ENCODE data around the gene REEP1. TPM values are rescaled to one million over a fixed set of nuclear protein-coding genes. Genes with fewer than 3 reads are reported as not detected.

The REEP1 gene
- total and polyA plus RNA-seq, 9 of the 15 experiments (the other 6 are each of a cell fraction or from before 2014, with no cell fraction given), result 0.11 to 0.67 (median 0.13) TPM

GRCh38 chr2:86234563-86235131, 102.8 kb downstream of the REEP1 start:
- Histone ChIP-seq H3K4me2 (ENCODE audit: insufficient read depth, low read length) (no peak overlapping the region), H4K20me1 (replicated peaks; ENCODE audit: control insufficient read depth, insufficient read depth, low read length) (no peaks in the 10 kb centered on the region; the same call in 1 of the 2 replicates), H3K79me2 (ENCODE audit: control insufficient read depth, insufficient read depth, low read length) (no peaks in the 10 kb centered on the region), H3K27ac (ENCODE audit: extremely low read depth, low read depth, low read length) (no peak overlapping the region), H3K4me1 (replicated peaks in 1 of 2; ENCODE audit: control insufficient read depth in 2 of 2, insufficient read depth in 2 of 2, low read length in 2 of 2) (peaks cover 0 to 5% of the 10 kb centered on the region in 2 experiments; a peak in 1 of 5 replicates), H3K27me3 (ENCODE audit: control insufficient read depth in 2 of 2, insufficient read depth in 2 of 2, low read length in 2 of 2) (peaks cover 51 to 79% of the 10 kb centered on the region in 2 experiments), H2AFZ (ENCODE audit: low read depth, low read length) (no peak overlapping the region), H3K9me1 (ENCODE audit: control insufficient read depth, insufficient read depth, low read length) (no peaks in the 10 kb centered on the region), H3K9ac (ENCODE audit: insufficient read depth in 1 of 2, low read depth in 2 of 2, low read length in 2 of 2) (no peak overlapping the region), H3K36me3 (ENCODE audit: control insufficient read depth, insufficient read depth, low read length) (no peaks in the 10 kb centered on the region), H3K9me3 (replicated peaks; ENCODE audit: control insufficient read depth, insufficient read depth, low read depth, low read length) (no peaks in the 10 kb centered on the region), H3K4me3 (no peak overlapping the region)
- WGBS (ENCODE audit: insufficient coverage, low coverage, missing lambda C conversion rate), result 5% methylated on average over 3 of the region's 3 CpGs
- in situ Hi-C loops (cut with MboI), result no loop called here
- no peak for ATAC-seq
- CTCF ChIA-PET (ENCODE audit: low intra/inter-chr PET ratio), result no interaction called here
- POLR2A ChIA-PET, result interaction anchor here (0.7 kb wide), 1 partner anchor 416 kb away, joined by 3 read pairs; no protein-coding TSS in a partner anchor
- intact Hi-C loops (cut with micrococcal nuclease), result no loop called here
- no TSS peak for BruUV-seq (replicated peaks)
- DNase-seq (ENCODE audit: extremely low read depth in 1 of 4, low spot score in 3 of 4), result no peak
- TF ChIP-seq C11orf30 (IDR thresholded peaks at IDR 0.05; ENCODE audit: low read depth) (peak; percentile 38; the same call in 1 of the 2 replicates), HDAC3 (IDR thresholded peaks at IDR 0.05; ENCODE audit: borderline replicate concordance, partially characterized antibody) (no peak), ZNF316 (IDR thresholded peaks at IDR 0.05) (peak; percentile 60; the same call in 1 of the 2 replicates)
- FAIRE-seq, result no peak

DNA sequence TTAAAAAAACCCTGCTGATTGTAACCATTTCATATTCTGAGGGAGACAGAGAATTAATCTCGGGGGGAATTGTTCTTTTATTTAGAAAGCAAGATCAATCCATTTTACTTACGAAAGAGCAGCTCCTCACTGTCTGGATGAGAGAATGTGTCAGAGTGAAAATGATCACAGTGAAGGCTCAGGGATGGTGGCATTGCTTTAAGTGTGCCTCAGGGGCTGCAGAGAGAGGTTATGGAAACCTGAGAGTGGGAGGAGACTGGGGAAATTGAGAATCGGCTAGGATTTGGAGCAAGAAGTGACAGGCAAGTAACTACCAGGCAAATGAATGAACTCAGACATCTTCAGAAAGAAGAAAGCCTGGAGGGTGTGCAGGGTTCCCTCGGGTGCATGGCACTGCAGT, 104.0 kb downstream of the REEP1 start:
- intact Hi-C loops (cut with micrococcal nuclease), result no loop called here
- no TSS peak for BruUV-seq (replicated peaks)
- no peak for FAIRE-seq
- no peak for DNase-seq (ENCODE audit: extremely low read depth in 1 of 4, low spot score in 3 of 4)
- no peaks in the 10 kb centered on the region for H3K9me1 ChIP-seq (ENCODE audit: control insufficient read depth, insufficient read depth, low read length)
- H3K79me2 ChIP-seq (ENCODE audit: control insufficient read depth, insufficient read depth, low read length), result no peaks in the 10 kb centered on the region
- H3K27me3 ChIP-seq (ENCODE audit: control insufficient read depth in 2 of 2, insufficient read depth in 2 of 2, low read length in 2 of 2), result peaks cover 49 to 75% of the 10 kb centered on the region in 2 experiments
- H3K9me3 ChIP-seq (replicated peaks; ENCODE audit: control insufficient read depth, insufficient read depth, low read depth, low read length), result no peaks in the 10 kb centered on the region
- no peak overlapping the region for H2AFZ ChIP-seq (ENCODE audit: low read depth, low read length)
- H3K36me3 ChIP-seq (ENCODE audit: control insufficient read depth, insufficient read depth, low read length), result no peaks in the 10 kb centered on the region
- no peak overlapping the region for H3K4me3 ChIP-seq
- in situ Hi-C loops (cut with MboI), result no loop called here
- no peak overlapping the region for H3K4me2 ChIP-seq (ENCODE audit: insufficient read depth, low read length)
- no peak for ATAC-seq
- no peaks in the 10 kb centered on the region; the same call in 1 of the 2 replicates for H4K20me1 ChIP-seq (replicated peaks; ENCODE audit: control insufficient read depth, insufficient read depth, low read length)
- H3K4me1 ChIP-seq (replicated peaks in 1 of 2; ENCODE audit: control insufficient read depth in 2 of 2, insufficient read depth in 2 of 2, low read length in 2 of 2), result peaks cover 0 to 5% of the 10 kb centered on the region in 2 experiments; a peak in 2 of 5 replicates
- no peak overlapping the region for H3K27ac ChIP-seq (ENCODE audit: extremely low read depth, low read depth, low read length)
- POLR2A ChIA-PET, result interaction anchor here (0.8 to 1.3 kb wide), 2 partner anchors 17 to 27 kb away, joined by 4 to 7 read pairs; no protein-coding TSS in a partner anchor
- CTCF ChIA-PET (ENCODE audit: low intra/inter-chr PET ratio), result no interaction called here
- no peak for TF ChIP-seq MLLT1 (IDR thresholded peaks at IDR 0.05)
- no peak for TF ChIP-seq BRCA1 (IDR thresholded peaks at IDR 0.05)
- no peak for TF ChIP-seq BRCA1 (CRISPR knock-in tag; IDR thresholded peaks at IDR 0.05)
- no peak overlapping the region for H3K9ac ChIP-seq (ENCODE audit: insufficient read depth in 1 of 2, low read depth in 2 of 2, low read length in 2 of 2)
- WGBS (ENCODE audit: insufficient coverage, low coverage, missing lambda C conversion rate), result 5% methylated on average over 4 of the region's 4 CpGs
